ENCODE results near the gene NOTCH2. TPM values are rescaled to one million over a fixed set of nuclear protein-coding genes. Genes with fewer than 3 reads are reported as not detected.

NOTCH2 gene
- polyA plus RNA-seq, 3 donors: 47.3 to 108 (median 86.6) TPM

- no peaks in the 10 kb centered on the region for H3K27me3 Mint-ChIP-seq (ENCODE audit: low read depth in 3 of 3)
- Histone ChIP-seq H3K27ac (ENCODE audit: low read depth in 1 of 2, low read length in 2 of 2) (peak overlapping the region in 1 of 2 donors; percentile 95), H3K9me3 (replicated peaks in 1 of 2; ENCODE audit: control insufficient read depth in 1 of 2, insufficient read depth in 1 of 2, low read length in 2 of 2) (no peaks in the 10 kb centered on the region), H3K9ac (ENCODE audit: insufficient read depth, low read length, poor library complexity, severe bottlenecking) (no peak overlapping the region), H4K20me1 (ENCODE audit: insufficient read depth, low read length) (peaks cover 93% of the 10 kb centered on the region), H3K4me2 (replicated peaks; ENCODE audit: extremely low read depth, low read length, poor library complexity, severe bottlenecking) (no peak overlapping the region), H2AFZ (ENCODE audit: insufficient read depth, low read depth, low read length, poor library complexity, severe bottlenecking) (no peak overlapping the region), H3K36me3 (replicated peaks in 1 of 2; ENCODE audit: control insufficient read depth in 1 of 2, insufficient read depth in 2 of 2, low read length in 2 of 2) (peaks cover 40 to 60% of the 10 kb centered on the region in 2 donors), H3K4me3 (replicated peaks in 1 of 3; ENCODE audit: low read depth in 2 of 3, low read length in 3 of 3) (no peak overlapping the region), H3K27me3 (ENCODE audit: control insufficient read depth in 2 of 2, insufficient read depth in 2 of 2, low read length in 2 of 2) (no peaks in the 10 kb centered on the region), H3K79me2 (ENCODE audit: insufficient read depth, low read length) (peaks cover 92% of the 10 kb centered on the region), H3K4me1 (ENCODE audit: control insufficient read depth in 1 of 2, insufficient read depth in 2 of 2, low read length in 2 of 2) (peaks cover 41 to 54% of the 10 kb centered on the region in 2 donors)
- intact Hi-C loops (cut with micrococcal nuclease): no loop called here
- H3K36me3 Mint-ChIP-seq: peaks cover 41 to 43% of the 10 kb centered on the region in 2 donors
- DNase-seq: no peak
- TF ChIP-seq, protein P1, sequence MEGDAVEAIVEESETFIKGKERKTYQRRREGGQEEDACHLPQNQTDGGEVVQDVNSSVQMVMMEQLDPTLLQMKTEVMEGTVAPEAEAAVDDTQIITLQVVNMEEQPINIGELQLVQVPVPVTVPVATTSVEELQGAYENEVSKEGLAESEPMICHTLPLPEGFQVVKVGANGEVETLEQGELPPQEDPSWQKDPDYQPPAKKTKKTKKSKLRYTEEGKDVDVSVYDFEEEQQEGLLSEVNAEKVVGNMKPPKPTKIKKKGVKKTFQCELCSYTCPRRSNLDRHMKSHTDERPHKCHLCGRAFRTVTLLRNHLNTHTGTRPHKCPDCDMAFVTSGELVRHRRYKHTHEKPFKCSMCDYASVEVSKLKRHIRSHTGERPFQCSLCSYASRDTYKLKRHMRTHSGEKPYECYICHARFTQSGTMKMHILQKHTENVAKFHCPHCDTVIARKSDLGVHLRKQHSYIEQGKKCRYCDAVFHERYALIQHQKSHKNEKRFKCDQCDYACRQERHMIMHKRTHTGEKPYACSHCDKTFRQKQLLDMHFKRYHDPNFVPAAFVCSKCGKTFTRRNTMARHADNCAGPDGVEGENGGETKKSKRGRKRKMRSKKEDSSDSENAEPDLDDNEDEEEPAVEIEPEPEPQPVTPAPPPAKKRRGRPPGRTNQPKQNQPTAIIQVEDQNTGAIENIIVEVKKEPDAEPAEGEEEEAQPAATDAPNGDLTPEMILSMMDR (IDR thresholded peaks at IDR 0.05): no peak
- peak overlapping the region in 3 of 7 donors; percentile 44 to 57 (median 56) for H3K27ac Mint-ChIP-seq
- H3K4me3 Mint-ChIP-seq: no peak overlapping the region
- no CpG with 5 or more reads among the region's 1 CpG for WGBS (ENCODE audit: insufficient coverage)
- H3K4me1 Mint-ChIP-seq: peaks cover 30% of the 10 kb centered on the region
- H3K9me3 Mint-ChIP-seq: no peaks in the 10 kb centered on the region
These were observed 84.7 kb downstream of the NOTCH2 start for GRCh38 chr1:119984771-119985170.

- H2AFZ ChIP-seq (ENCODE audit: insufficient read depth, low read depth, low read length, poor library complexity, severe bottlenecking): no peak overlapping the region
- no peaks in the 10 kb centered on the region for H3K9me3 Mint-ChIP-seq
- no peak overlapping the region for H3K9ac ChIP-seq (ENCODE audit: insufficient read depth, low read length, poor library complexity, severe bottlenecking)
- intact Hi-C loops (cut with micrococcal nuclease): no loop called here
- no peak overlapping the region for H3K4me2 ChIP-seq (replicated peaks; ENCODE audit: extremely low read depth, low read length, poor library complexity, severe bottlenecking)
- TF ChIP-seq, protein P1 (IDR thresholded peaks at IDR 0.05): no peak
- H3K79me2 ChIP-seq (ENCODE audit: insufficient read depth, low read length): peaks cover 96% of the 10 kb centered on the region
- no peaks in the 10 kb centered on the region for H3K9me3 ChIP-seq (replicated peaks in 1 of 2; ENCODE audit: control insufficient read depth in 1 of 2, insufficient read depth in 1 of 2, low read length in 2 of 2)
- no peaks in the 10 kb centered on the region for H3K27me3 ChIP-seq (ENCODE audit: control insufficient read depth in 2 of 2, insufficient read depth in 2 of 2, low read length in 2 of 2)
- H3K4me1 Mint-ChIP-seq: peaks cover 30% of the 10 kb centered on the region
- H3K4me1 ChIP-seq (ENCODE audit: control insufficient read depth in 1 of 2, insufficient read depth in 2 of 2, low read length in 2 of 2): peaks cover 38 to 55% of the 10 kb centered on the region in 2 donors
- WGBS (ENCODE audit: insufficient coverage): no CpG with 5 or more reads among the region's 1 CpG
- H3K27me3 Mint-ChIP-seq (ENCODE audit: low read depth in 3 of 3): no peaks in the 10 kb centered on the region
- H3K27ac ChIP-seq (ENCODE audit: low read depth in 1 of 2, low read length in 2 of 2): peak overlapping the region in 1 of 2 donors; percentile 46
- peak in 1 of 3 donors; percentile 38 for DNase-seq
- H3K36me3 ChIP-seq (replicated peaks in 1 of 2; ENCODE audit: control insufficient read depth in 1 of 2, insufficient read depth in 2 of 2, low read length in 2 of 2): peaks cover 40 to 66% of the 10 kb centered on the region in 2 donors
- peaks cover 99% of the 10 kb centered on the region for H4K20me1 ChIP-seq (ENCODE audit: insufficient read depth, low read length)
- H3K36me3 Mint-ChIP-seq: peaks cover 45 to 53% of the 10 kb centered on the region in 2 donors
- peak overlapping the region in 2 of 7 donors; percentile 27 to 70 for H3K27ac Mint-ChIP-seq
- no peak overlapping the region for H3K4me3 ChIP-seq (replicated peaks in 1 of 3; ENCODE audit: low read depth in 2 of 3, low read length in 3 of 3)
- H3K4me3 Mint-ChIP-seq: no peak overlapping the region
These were observed 87.3 kb downstream of the NOTCH2 start for GRCh38 chr1:119981986-119982815.
